ENCODE data around the gene CFAP45.

CFAP45 gene

GRCh38 chr1:159868766-159869165 is 31.2 kb downstream of the CFAP45 start:
- no peak overlapping the region for H3K9ac ChIP-seq (ENCODE audit: low read depth, low read length, poor library complexity)

GRCh38 chr1:159867664-159868026 is 32.3 kb downstream of the CFAP45 start:
- H3K27me3 ChIP-seq (ENCODE audit: control insufficient read depth in 3 of 3, insufficient read depth in 3 of 3, low read depth in 1 of 3, low read length in 3 of 3), result peaks cover 0 to 52% (median 0%) of the 10 kb centered on the region in 3 experiments
- H3K36me3 ChIP-seq (replicated peaks in 1 of 2; ENCODE audit: control insufficient read depth in 2 of 2, insufficient read depth in 2 of 2, low read length in 2 of 2), result no peaks in the 10 kb centered on the region

More at GRCh38 chr1:159868766-159869165, 31.2 kb downstream of the CFAP45 start:
- no peak for DNase-seq (ENCODE audit: low spot score)
- H3K4me2 ChIP-seq (ENCODE audit: insufficient read depth, low read length, poor library complexity, severe bottlenecking), result no peak overlapping the region
- H2BK5ac ChIP-seq (ENCODE audit: low read length), result no peak overlapping the region
- H3K14ac ChIP-seq (ENCODE audit: low read length), result no peak overlapping the region
- H4K8ac ChIP-seq (ENCODE audit: low read depth, low read length), result no peak overlapping the region
- H2AK5ac ChIP-seq (ENCODE audit: low read depth, low read length), result no peak overlapping the region
- H2AFZ ChIP-seq (ENCODE audit: low read length), result no peak overlapping the region
- no peaks in the 10 kb centered on the region for H3K79me1 ChIP-seq (ENCODE audit: low read depth, low read length)
- H3K18ac ChIP-seq (ENCODE audit: low read length), result no peak overlapping the region
- H2BK120ac ChIP-seq (ENCODE audit: low read depth, low read length), result no peak overlapping the region
- no peak overlapping the region for H2BK15ac ChIP-seq (ENCODE audit: low read length)
- H3K4me3 ChIP-seq (ENCODE audit: low read length in 2 of 2), result no peak overlapping the region
- no peak overlapping the region for H3K27ac ChIP-seq (replicated peaks; ENCODE audit: low read length)
- H3K27me3 ChIP-seq (ENCODE audit: control insufficient read depth in 3 of 3, insufficient read depth in 3 of 3, low read depth in 1 of 3, low read length in 3 of 3), result peaks cover 0 to 52% (median 0%) of the 10 kb centered on the region in 3 experiments
- peaks cover 0 to 3% of the 10 kb centered on the region in 2 donors for H3K4me1 ChIP-seq (ENCODE audit: control insufficient read depth in 2 of 2, insufficient read depth in 1 of 2, low read depth in 1 of 2, low read length in 2 of 2)
- no peaks in the 10 kb centered on the region for H3K9me3 ChIP-seq (replicated peaks in 1 of 2; ENCODE audit: control insufficient read depth in 2 of 2, insufficient read depth in 1 of 2, low read depth in 1 of 2, low read length in 2 of 2)
- H3K4ac ChIP-seq (ENCODE audit: low read length), result no peak overlapping the region
- no peak overlapping the region for H4K91ac ChIP-seq (ENCODE audit: low read depth, low read length, poor library complexity)
- no peaks in the 10 kb centered on the region for H3K36me3 ChIP-seq (replicated peaks in 1 of 2; ENCODE audit: control insufficient read depth in 2 of 2, insufficient read depth in 2 of 2, low read length in 2 of 2)
- no CpG with 5 or more reads among the region's 3 CpGs for WGBS, 2 donors (ENCODE audit: extremely low coverage in 2 of 2, insufficient read length in 2 of 2, insufficient replicate concordance in 1 of 2)
- no peak overlapping the region for H2BK12ac ChIP-seq (ENCODE audit: low read length)
- no peak overlapping the region for H3K23ac ChIP-seq (ENCODE audit: low read depth, low read length, poor library complexity)

GRCh38 chr1:159866905-159867663 is 32.9 kb downstream of the CFAP45 start:
- Histone ChIP-seq H4K91ac (ENCODE audit: low read depth, low read length, poor library complexity) (no peak overlapping the region), H3K27ac (replicated peaks; ENCODE audit: low read length) (no peak overlapping the region), H3K23ac (ENCODE audit: low read depth, low read length, poor library complexity) (no peak overlapping the region), H3K27me3 (ENCODE audit: control insufficient read depth in 3 of 3, insufficient read depth in 3 of 3, low read depth in 1 of 3, low read length in 3 of 3) (peaks cover 0 to 55% (median 0%) of the 10 kb centered on the region in 3 experiments), H3K79me1 (ENCODE audit: low read depth, low read length) (no peaks in the 10 kb centered on the region), H3K4ac (ENCODE audit: low read length) (no peak overlapping the region), H3K9ac (ENCODE audit: low read depth, low read length, poor library complexity) (no peak overlapping the region), H3K4me1 (ENCODE audit: control insufficient read depth in 2 of 2, insufficient read depth in 1 of 2, low read depth in 1 of 2, low read length in 2 of 2) (peaks cover 0 to 3% of the 10 kb centered on the region in 2 donors), H3K14ac (ENCODE audit: low read length) (no peak overlapping the region), H2AFZ (ENCODE audit: low read length) (no peak overlapping the region), H3K18ac (ENCODE audit: low read length) (no peak overlapping the region), H4K8ac (ENCODE audit: low read depth, low read length) (no peak overlapping the region), H2BK5ac (ENCODE audit: low read length) (no peak overlapping the region), H2AK5ac (ENCODE audit: low read depth, low read length) (no peak overlapping the region), H2BK12ac (ENCODE audit: low read length) (no peak overlapping the region), H3K4me2 (ENCODE audit: insufficient read depth, low read length, poor library complexity, severe bottlenecking) (no peak overlapping the region), H2BK15ac (ENCODE audit: low read length) (no peak overlapping the region), H3K4me3 (ENCODE audit: low read length in 2 of 2) (no peak overlapping the region), H2BK120ac (ENCODE audit: low read depth, low read length) (no peak overlapping the region), H3K36me3 (replicated peaks in 1 of 2; ENCODE audit: control insufficient read depth in 2 of 2, insufficient read depth in 2 of 2, low read length in 2 of 2) (no peaks in the 10 kb centered on the region), H3K9me3 (replicated peaks in 1 of 2; ENCODE audit: control insufficient read depth in 2 of 2, insufficient read depth in 1 of 2, low read depth in 1 of 2, low read length in 2 of 2) (no peaks in the 10 kb centered on the region)
- WGBS, 2 donors (ENCODE audit: extremely low coverage in 2 of 2, insufficient read length in 2 of 2, insufficient replicate concordance in 1 of 2), result no CpG with 5 or more reads among the region's 14 CpGs
- no peak for DNase-seq (ENCODE audit: low spot score)

More at GRCh38 chr1:159867664-159868026, 32.3 kb downstream of the CFAP45 start:
- Histone ChIP-seq H3K4ac (ENCODE audit: low read length) (no peak overlapping the region), H2AK5ac (ENCODE audit: low read depth, low read length) (no peak overlapping the region), H3K23ac (ENCODE audit: low read depth, low read length, poor library complexity) (no peak overlapping the region), H4K91ac (ENCODE audit: low read depth, low read length, poor library complexity) (no peak overlapping the region), H2BK15ac (ENCODE audit: low read length) (no peak overlapping the region), H3K14ac (ENCODE audit: low read length) (no peak overlapping the region), H2BK12ac (ENCODE audit: low read length) (no peak overlapping the region), H3K4me2 (ENCODE audit: insufficient read depth, low read length, poor library complexity, severe bottlenecking) (no peak overlapping the region), H2BK5ac (ENCODE audit: low read length) (no peak overlapping the region), H2BK120ac (ENCODE audit: low read depth, low read length) (no peak overlapping the region), H3K9me3 (replicated peaks in 1 of 2; ENCODE audit: control insufficient read depth in 2 of 2, insufficient read depth in 1 of 2, low read depth in 1 of 2, low read length in 2 of 2) (no peaks in the 10 kb centered on the region), H4K8ac (ENCODE audit: low read depth, low read length) (no peak overlapping the region), H3K79me1 (ENCODE audit: low read depth, low read length) (no peaks in the 10 kb centered on the region), H3K9ac (ENCODE audit: low read depth, low read length, poor library complexity) (no peak overlapping the region), H3K27ac (replicated peaks; ENCODE audit: low read length) (no peak overlapping the region), H3K4me1 (ENCODE audit: control insufficient read depth in 2 of 2, insufficient read depth in 1 of 2, low read depth in 1 of 2, low read length in 2 of 2) (peaks cover 0 to 3% of the 10 kb centered on the region in 2 donors), H2AFZ (ENCODE audit: low read length) (no peak overlapping the region), H3K4me3 (ENCODE audit: low read length in 2 of 2) (no peak overlapping the region), H3K18ac (ENCODE audit: low read length) (peak overlapping the region; percentile 20)
- no peak for DNase-seq (ENCODE audit: low spot score)
- WGBS, 2 donors (ENCODE audit: extremely low coverage in 2 of 2, insufficient read length in 2 of 2, insufficient replicate concordance in 1 of 2), result no CpG with 5 or more reads among the region's 9 CpGs

- Histone ChIP-seq H3K27ac (replicated peaks; ENCODE audit: low read length) (no peak overlapping the region), H4K91ac (ENCODE audit: low read depth, low read length, poor library complexity) (no peak overlapping the region), H4K8ac (ENCODE audit: low read depth, low read length) (no peak overlapping the region), H3K4ac (ENCODE audit: low read length) (no peak overlapping the region), H3K18ac (ENCODE audit: low read length) (no peak overlapping the region), H2BK15ac (ENCODE audit: low read length) (no peak overlapping the region), H2AFZ (ENCODE audit: low read length) (no peak overlapping the region), H3K4me2 (ENCODE audit: insufficient read depth, low read length, poor library complexity, severe bottlenecking) (no peak overlapping the region), H2BK12ac (ENCODE audit: low read length) (no peak overlapping the region), H3K9me3 (replicated peaks in 1 of 2; ENCODE audit: control insufficient read depth in 2 of 2, insufficient read depth in 1 of 2, low read depth in 1 of 2, low read length in 2 of 2) (no peaks in the 10 kb centered on the region), H2AK5ac (ENCODE audit: low read depth, low read length) (no peak overlapping the region), H3K79me1 (ENCODE audit: low read depth, low read length) (no peaks in the 10 kb centered on the region), H3K23ac (ENCODE audit: low read depth, low read length, poor library complexity) (no peak overlapping the region), H3K9ac (ENCODE audit: low read depth, low read length, poor library complexity) (no peak overlapping the region), H3K14ac (ENCODE audit: low read length) (no peak overlapping the region), H3K36me3 (replicated peaks in 1 of 2; ENCODE audit: control insufficient read depth in 2 of 2, insufficient read depth in 2 of 2, low read length in 2 of 2) (no peaks in the 10 kb centered on the region), H3K27me3 (ENCODE audit: control insufficient read depth in 3 of 3, insufficient read depth in 3 of 3, low read depth in 1 of 3, low read length in 3 of 3) (peaks cover 0 to 56% (median 0%) of the 10 kb centered on the region in 3 experiments), H2BK120ac (ENCODE audit: low read depth, low read length) (no peak overlapping the region), H2BK5ac (ENCODE audit: low read length) (no peak overlapping the region), H3K4me1 (ENCODE audit: control insufficient read depth in 2 of 2, insufficient read depth in 1 of 2, low read depth in 1 of 2, low read length in 2 of 2) (peaks cover 0 to 3% of the 10 kb centered on the region in 2 donors), H3K4me3 (ENCODE audit: low read length in 2 of 2) (no peak overlapping the region)
- no CpG with 5 or more reads among the region's 1 CpG for WGBS, 2 donors (ENCODE audit: extremely low coverage in 2 of 2, insufficient read length in 2 of 2, insufficient replicate concordance in 1 of 2)
- no peak for DNase-seq (ENCODE audit: low spot score)
Measured at GRCh38 chr1:159866066-159866465, 33.9 kb downstream of the CFAP45 start.
